Spleen (tissue), 11 donors: Measurements from ENCODE around the gene C15orf39. TPM values are rescaled to one million over a fixed set of nuclear protein-coding genes. Genes with fewer than 3 reads are reported as not detected.
"Not testable (repeated sequence)": the region's sequence is repeated elsewhere in the genome, so short reads cannot be mapped to it uniquely, and the experiment has no call there.

Experiments used
- DNase-seq: peaks from one replicate; pipeline ENCODE4 v3.0.0-alpha.2; 2020
- H3K27ac ChIP-seq, 8 donors: fragments of 200-600 bp; sonication (generic) in 7 of 8; 1 replicate in 4 of 8; 2 replicates in 4 of 8; pipeline versions ENCODE4 v1.5.0 to v1.8.0; 2016 to 2021; ENCODE audit warnings: inconsistent platforms in 4 of 8, mild to moderate bottlenecking in 4 of 8, moderate library complexity in 1 of 8
- H3K27me3 ChIP-seq, 7 donors: fragments of 200-600 bp; sonication (generic) in 6 of 7; replicated peaks in 1 of 7; 1 replicate in 4 of 7; 2 replicates in 3 of 7; pipeline versions ENCODE4 v1.5.0 to v1.8.0; 2016 to 2021; ENCODE audit warnings: inconsistent platforms in 3 of 7, mild to moderate bottlenecking in 1 of 7
- H3K36me3 ChIP-seq, 6 donors: fragments of 200-600 bp; sonication (generic) in 5 of 6; 1 replicate in 4 of 6; 2 replicates in 2 of 6; pipeline versions ENCODE4 v1.5.0 to v1.8.0; 2016 to 2021; ENCODE audit warnings: inconsistent platforms in 2 of 6
- H3K4me1 ChIP-seq, 6 donors: fragments of 200-600 bp; sonication (generic) in 5 of 6; 1 replicate in 3 of 6; 2 replicates in 3 of 6; pipeline versions ENCODE4 v1.5.0 to v1.8.0; 2016 to 2021; ENCODE audit warnings: inconsistent platforms in 3 of 6
- H3K4me3 ChIP-seq, 8 donors: fragments of 200-600 bp; sonication (generic) in 7 of 8; 1 replicate in 4 of 8; 2 replicates in 4 of 8; pipeline versions ENCODE4 v1.5.0 to v1.8.0; 2016 to 2021; ENCODE audit warnings: inconsistent platforms in 4 of 8, mild to moderate bottlenecking in 4 of 8, moderate library complexity in 2 of 8
- H3K9me3 ChIP-seq, 8 donors: fragments of 200-600 bp; sonication (generic) in 7 of 8; 1 replicate in 4 of 8; 2 replicates in 4 of 8; pipeline versions ENCODE4 v1.5.0 to v1.8.0; 2016 to 2021; ENCODE audit warnings: inconsistent platforms in 4 of 8
- CTCF ChIP-seq, 11 experiments: fragments of 200-600 bp in 7 of 11; fragments of 450-650 bp in 4 of 11; sonication (generic) in 4 of 11; IDR thresholded peaks in 8 of 11; conservative IDR thresholded peaks in 3 of 11; 1 replicate in 7 of 11; 2 replicates in 4 of 11; pipeline versions ENCODE4 v1.4.0 to v1.8.0; 2016 to 2021; ENCODE audit warnings: antibody characterized with exemption in 11 of 11, inconsistent platforms in 4 of 11, mild to moderate bottlenecking in 1 of 11
- POLR2A ChIP-seq, 3 donors: fragments of 450-650 bp; IDR thresholded peaks; one replicate each; pipeline ENCODE4 v1.5.1; 2017; ENCODE audit warnings: antibody characterized with exemption in 3 of 3, mild to moderate bottlenecking in 1 of 3
- POLR2AphosphoS5 ChIP-seq, 3 donors: sonication (generic); formaldehyde crosslinking; IDR thresholded peaks; one replicate each; pipeline ENCODE4 v1.5.1; 2017; ENCODE audit warnings: antibody characterized with exemption in 3 of 3
- WGBS, 5 donors: extraction: QIAGEN DNeasy Blood & Tissue Kit in 3 of 5; methylation state at CpG; one replicate each; pipeline versions ENCODE4 v1.1.5 to v1.1.7; 2013 to 2018; 5-methylcytosine and 5-hydroxymethylcytosine counted together
- intact Hi-C: fragments of 100-400 bp; cut with DNase I; formaldehyde crosslinking; loops from one replicate; pipeline ENCODE4 v1.15.0; 2023; ENCODE audit warnings: low total_unique reads
- polyA plus RNA-seq, 3 donors: library from polyadenylated mRNA; stranded (reverse); fragments of 200-250 nt; gene quantifications; one replicate each; pipeline ENCODE4 v1.2.1, GENCODE V29; 2013
- total RNA-seq, 7 donors: library from RNA; depleted of rRNA in 3 of 7; stranded (reverse); fragments of >200 nt in 3 of 7; fragmentation: NEBNext Ultra II Directional in 4 of 7; extraction: Animal tissue kit (Norgen Biotek cat#: 25700) in 4 of 7; gene quantifications; one replicate each; pipeline versions ENCODE4 v1.1.0 to v1.2.1, GENCODE V29; 2016 to 2021
- donor health status: healthy with polysubstance abuse.
- donor health status: DM: no; HTN: no; CAD: no; lungs with moderate emphysema.
- donor health status: DM: no; HTN: no; CAD: no.
- donor health status: Bipolar disorder and iron deficiency.
- donor health status: healthy.
- donor health status: DM: no; HTN: no; CAD: no.
- donor health status: DM: yes; HTN: yes; CAD: no.

The C15orf39 gene
- total and polyA plus RNA-seq, 10 donors = 6.9 to 70.2 (median 58.4) TPM

GRCh38 chr15:75223688-75224087 is 22.0 kb downstream of the C15orf39 start:
- TF ChIP-seq POLR2A (IDR thresholded peaks at IDR 0.05) = no peak
- no peak for TF ChIP-seq CTCF (IDR thresholded peaks at IDR 0.05 in 8 of 11, conservative IDR thresholded peaks at IDR 0.05 in 3 of 11)
- no peak for TF ChIP-seq POLR2AphosphoS5 (IDR thresholded peaks at IDR 0.05)
- Histone ChIP-seq H3K4me3 (no peak overlapping the region), H3K9me3 (no peaks in the 10 kb centered on the region), H3K4me1 (peaks cover 0 to 13% (median 0%) of the 10 kb centered on the region in 6 donors), H3K27me3 (peaks cover 0 to 9% (median 0%) of the 10 kb centered on the region in 7 donors), H3K36me3 (no peaks in the 10 kb centered on the region), H3K27ac (no peak overlapping the region)
- WGBS, 5 donors = 85 to 94% (median 90%) methylated on average over 3 to 6 of the region's 6 CpGs
- intact Hi-C loops = no loop called here
- DNase-seq = no peak

GRCh38 chr15:75224281-75224680 is 22.6 kb downstream of the C15orf39 start:
- H3K4me3 ChIP-seq = no peak overlapping the region
- no peaks in the 10 kb centered on the region for H3K36me3 ChIP-seq
- intact Hi-C loops = no loop called here
- H3K27ac ChIP-seq = no peak overlapping the region
- WGBS, 5 donors = 72 to 89% (median 83%) methylated on average over 6 to 12 of the region's 12 CpGs
- H3K9me3 ChIP-seq = no peaks in the 10 kb centered on the region
- peak in 2 of 3 donors; percentile 10 to 23 for TF ChIP-seq POLR2AphosphoS5 (IDR thresholded peaks at IDR 0.05)
- no peak for TF ChIP-seq POLR2A (IDR thresholded peaks at IDR 0.05)
- H3K27me3 ChIP-seq = peaks cover 0 to 15% (median 0%) of the 10 kb centered on the region in 7 donors
- no peak for DNase-seq
- H3K4me1 ChIP-seq = peaks cover 0 to 8% (median 0%) of the 10 kb centered on the region in 6 donors

- H3K9me3 ChIP-seq, H3K27ac ChIP-seq, H3K36me3 ChIP-seq, H3K4me1 ChIP-seq, H3K4me3 ChIP-seq, intact Hi-C loops: not testable (repeated sequence)
- peak; percentile 44 for DNase-seq
- peaks cover 0 to 24% (median 0%) of the 10 kb centered on the region in 7 donors for H3K27me3 ChIP-seq
- 72 to 80% (median 76%) methylated on average over 6 to 10 of the region's 10 CpGs for WGBS, 5 donors
Measured at GRCh38 chr15:75225102-75225836, 23.6 kb downstream of the C15orf39 start.

GRCh38 chr15:75225951-75226732 is 24.5 kb downstream of the C15orf39 start:
- peak; percentile 71 for DNase-seq
- Histone ChIP-seq H3K36me3 (no peaks in the 10 kb centered on the region), H3K27me3 (peaks cover 0 to 24% (median 0%) of the 10 kb centered on the region in 7 donors), H3K4me3 (no peak overlapping the region), H3K9me3 (no peaks in the 10 kb centered on the region), H3K27ac (no peak overlapping the region), H3K4me1 (no peaks in the 10 kb centered on the region)
- WGBS, 5 donors = 81 to 93% (median 91%) methylated on average over 9 to 16 of the region's 16 CpGs
- intact Hi-C loops = no loop called here
- peak in 1 of 3 donors; percentile 31 for TF ChIP-seq POLR2AphosphoS5 (IDR thresholded peaks at IDR 0.05)
- no peak for TF ChIP-seq POLR2A (IDR thresholded peaks at IDR 0.05)

- H3K9me3 ChIP-seq, DNase-seq, H3K27ac ChIP-seq, H3K4me1 ChIP-seq, H3K4me3 ChIP-seq, intact Hi-C loops, H3K36me3 ChIP-seq: not testable (repeated sequence)
- peaks cover 0 to 28% (median 0%) of the 10 kb centered on the region in 7 donors for H3K27me3 ChIP-seq
- 75 to 90% (median 86%) methylated on average over 7 of the region's 7 CpGs for WGBS, 5 donors
Measured at GRCh38 chr15:75227112-75227511, 25.4 kb downstream of the C15orf39 start.
